ENCODE data around the gene ABCG2. TPM values are rescaled to one million over a fixed set of nuclear protein-coding genes. Genes with fewer than 3 reads are reported as not detected.

ABCG2 gene
- total RNA-seq, 1 experiment from 2014 or later, result 0.12 TPM

GRCh38 chr4:88070031-88070430, 88.4 kb downstream of the ABCG2 start:
- DNase-seq (ENCODE audit: unreplicated experiment), result no peak
- TF ChIP-seq CTCF (IDR thresholded peaks at IDR 0.05; ENCODE audit: unreplicated experiment), result no peak
- Mint-ChIP-seq H3K27me3 (ENCODE audit: insufficient read depth, unreplicated experiment) (no peaks in the 10 kb centered on the region), H3K4me1 (ENCODE audit: insufficient read depth, unreplicated experiment) (no peaks in the 10 kb centered on the region), H3K27ac (ENCODE audit: low read depth, unreplicated experiment) (no peak overlapping the region), H3K36me3 (ENCODE audit: insufficient read depth, unreplicated experiment) (peaks cover 92% of the 10 kb centered on the region), H3K4me3 (ENCODE audit: unreplicated experiment) (no peak overlapping the region), H3K9me3 (ENCODE audit: unreplicated experiment) (peaks cover 8% of the 10 kb centered on the region)
- no TSS peak for BruUV-seq (replicated peaks)
- ChIA-PET POLR2A (no interaction called here), CTCF (interaction anchor here (0.6 to 0.8 kb wide), 3 partner anchors 11 to 140 kb away, joined by 3 to 5 read pairs (median 3); no protein-coding TSS in a partner anchor)
- intact Hi-C loops (cut with micrococcal nuclease), result no loop called here

- intact Hi-C loops (cut with micrococcal nuclease), result no loop called here
- H3K27ac Mint-ChIP-seq (ENCODE audit: low read depth, unreplicated experiment), result no peak overlapping the region
- no peak overlapping the region for H3K4me3 Mint-ChIP-seq (ENCODE audit: unreplicated experiment)
- no peaks in the 10 kb centered on the region for H3K27me3 Mint-ChIP-seq (ENCODE audit: insufficient read depth, unreplicated experiment)
- TF ChIP-seq CTCF (IDR thresholded peaks at IDR 0.05; ENCODE audit: unreplicated experiment), result no peak
- ChIA-PET POLR2A (interaction anchor here (1.7 kb wide), 1 partner anchor 56 kb away, joined by 3 read pairs; no protein-coding TSS in a partner anchor), CTCF (interaction anchor here (0.6 to 1.2 kb wide), 4 partner anchors 19 to 297 kb away, joined by 3 to 5 read pairs (median 4); no protein-coding TSS in a partner anchor)
- H3K36me3 Mint-ChIP-seq (ENCODE audit: insufficient read depth, unreplicated experiment), result peaks cover 73% of the 10 kb centered on the region
- BruUV-seq (replicated peaks), result no TSS peak
- H3K9me3 Mint-ChIP-seq (ENCODE audit: unreplicated experiment), result no peaks in the 10 kb centered on the region
- no peaks in the 10 kb centered on the region for H3K4me1 Mint-ChIP-seq (ENCODE audit: insufficient read depth, unreplicated experiment)
- no peak for DNase-seq (ENCODE audit: unreplicated experiment)
These were observed 94.0 kb downstream of the ABCG2 start for GRCh38 chr4:88064410-88064809.

GRCh38 chr4:88063634-88064296, 94.7 kb downstream of the ABCG2 start:
- Mint-ChIP-seq H3K9me3 (ENCODE audit: unreplicated experiment) (no peaks in the 10 kb centered on the region), H3K4me3 (ENCODE audit: unreplicated experiment) (no peak overlapping the region), H3K4me1 (ENCODE audit: insufficient read depth, unreplicated experiment) (no peaks in the 10 kb centered on the region), H3K27me3 (ENCODE audit: insufficient read depth, unreplicated experiment) (no peaks in the 10 kb centered on the region), H3K36me3 (ENCODE audit: insufficient read depth, unreplicated experiment) (peaks cover 67% of the 10 kb centered on the region), H3K27ac (ENCODE audit: low read depth, unreplicated experiment) (no peak overlapping the region)
- no peak for TF ChIP-seq CTCF (IDR thresholded peaks at IDR 0.05; ENCODE audit: unreplicated experiment)
- ChIA-PET POLR2A (interaction anchor here (1.7 kb wide), 1 partner anchor 55 kb away, joined by 3 read pairs; no protein-coding TSS in a partner anchor), CTCF (interaction anchor here (0.6 to 1.2 kb wide), 3 partner anchors 20 to 298 kb away, joined by 3 to 5 read pairs (median 3); no protein-coding TSS in a partner anchor)
- no peak for DNase-seq (ENCODE audit: unreplicated experiment)
- no TSS peak for BruUV-seq (replicated peaks)
- intact Hi-C loops (cut with micrococcal nuclease), result no loop called here

GRCh38 chr4:88062843-88063242, 95.6 kb downstream of the ABCG2 start:
- no peak for TF ChIP-seq CTCF (IDR thresholded peaks at IDR 0.05; ENCODE audit: unreplicated experiment)
- no peaks in the 10 kb centered on the region for H3K9me3 Mint-ChIP-seq (ENCODE audit: unreplicated experiment)
- POLR2A ChIA-PET, result no interaction called here
- CTCF ChIA-PET, result interaction anchor here (0.5 kb wide), 1 partner anchor 477 kb away, joined by 3 read pairs; no protein-coding TSS in a partner anchor
- no TSS peak for BruUV-seq (replicated peaks)
- H3K27me3 Mint-ChIP-seq (ENCODE audit: insufficient read depth, unreplicated experiment), result no peaks in the 10 kb centered on the region
- H3K36me3 Mint-ChIP-seq (ENCODE audit: insufficient read depth, unreplicated experiment), result peaks cover 68% of the 10 kb centered on the region
- intact Hi-C loops (cut with micrococcal nuclease), result no loop called here
- H3K27ac Mint-ChIP-seq (ENCODE audit: low read depth, unreplicated experiment), result peak overlapping the region; percentile 16
- H3K4me3 Mint-ChIP-seq (ENCODE audit: unreplicated experiment), result no peak overlapping the region
- DNase-seq (ENCODE audit: unreplicated experiment), result no peak
- no peaks in the 10 kb centered on the region for H3K4me1 Mint-ChIP-seq (ENCODE audit: insufficient read depth, unreplicated experiment)
